ENCODE results near the gene IL24. TPM values are rescaled to one million over a fixed set of nuclear protein-coding genes. Genes with fewer than 3 reads are reported as not detected.

IL24 gene
- total RNA-seq, 1 experiment from 2014 or later: not detected

GRCh38 chr1:206953126-206953525 is 55.9 kb downstream of the IL24 start:
- no peak overlapping the region for H3K27ac ChIP-seq (ENCODE audit: low read depth, low read length)
- no peak overlapping the region for H3K4me3 ChIP-seq (replicated peaks in 1 of 2; ENCODE audit: low read depth in 1 of 2, low read length in 2 of 2)
- no peaks in the 10 kb centered on the region for H3K79me2 ChIP-seq (ENCODE audit: insufficient read depth, low read length)
- ChIA-PET RAD21 (ENCODE audit: low non-redundant PET in 1 of 2, low total read pairs in 2 of 2, uncharacterized antibody in 2 of 2, unreplicated experiment in 2 of 2) (no interaction called here), CTCF (no interaction called here), POLR2A (no interaction called here)
- no peaks in the 10 kb centered on the region for H3K9me2 ChIP-seq (ENCODE audit: insufficient read depth)
- H2AFZ ChIP-seq (ENCODE audit: low read depth, low read length, poor library complexity, severe bottlenecking): no peak overlapping the region
- no TSS peak for BruUV-seq (replicated peaks)
- H3K36me3 ChIP-seq (ENCODE audit: control insufficient read depth in 1 of 2, insufficient read depth in 2 of 2, low read length in 2 of 2): no peaks in the 10 kb centered on the region
- H3K9me3 ChIP-seq (ENCODE audit: control insufficient read depth in 1 of 2, insufficient read depth in 1 of 2, low read depth in 1 of 2, low read length in 2 of 2): no peaks in the 10 kb centered on the region
- DNase-seq (ENCODE audit: low read depth, low spot score) (no peak), ATAC-seq (no peak)
- H3K27me3 ChIP-seq (ENCODE audit: insufficient read depth, low read length): no peaks in the 10 kb centered on the region
- no peaks in the 10 kb centered on the region for H3K4me1 ChIP-seq (ENCODE audit: control insufficient read depth in 1 of 2, insufficient read depth in 2 of 2, low read length in 2 of 2)
- intact Hi-C loops (cut with micrococcal nuclease): no loop called here
- H3K9ac ChIP-seq (ENCODE audit: low read length): no peak overlapping the region
- TF ChIP-seq EGR1 (IDR thresholded peaks at IDR 0.05; ENCODE audit: low read depth) (no peak), REST (IDR thresholded peaks at IDR 0.05; ENCODE audit: low read depth) (no peak), ELF1 (IDR thresholded peaks at IDR 0.05; ENCODE audit: borderline replicate concordance, low read depth) (no peak), RAD21 (IDR thresholded peaks at IDR 0.05; ENCODE audit: low read depth) (no peak)
- no peaks in the 10 kb centered on the region for H4K20me1 ChIP-seq (ENCODE audit: insufficient read depth)
- H3K4me2 ChIP-seq (ENCODE audit: low read length): no peak overlapping the region

- Histone ChIP-seq H3K4me2 (ENCODE audit: low read length) (no peak overlapping the region), H3K9me3 (ENCODE audit: control insufficient read depth in 1 of 2, insufficient read depth in 1 of 2, low read depth in 1 of 2, low read length in 2 of 2) (no peaks in the 10 kb centered on the region), H3K27ac (ENCODE audit: low read depth, low read length) (no peak overlapping the region), H3K36me3 (ENCODE audit: control insufficient read depth in 1 of 2, insufficient read depth in 2 of 2, low read length in 2 of 2) (no peaks in the 10 kb centered on the region), H3K79me2 (ENCODE audit: insufficient read depth, low read length) (no peaks in the 10 kb centered on the region), H3K9me2 (ENCODE audit: insufficient read depth) (no peaks in the 10 kb centered on the region), H4K20me1 (ENCODE audit: insufficient read depth) (no peaks in the 10 kb centered on the region), H3K4me3 (replicated peaks in 1 of 2; ENCODE audit: low read depth in 1 of 2, low read length in 2 of 2) (no peak overlapping the region), H2AFZ (ENCODE audit: low read depth, low read length, poor library complexity, severe bottlenecking) (no peak overlapping the region), H3K9ac (ENCODE audit: low read length) (no peak overlapping the region), H3K4me1 (ENCODE audit: control insufficient read depth in 1 of 2, insufficient read depth in 2 of 2, low read length in 2 of 2) (no peaks in the 10 kb centered on the region), H3K27me3 (ENCODE audit: insufficient read depth, low read length) (no peaks in the 10 kb centered on the region)
- intact Hi-C loops (cut with micrococcal nuclease): no loop called here
- BruUV-seq (replicated peaks): no TSS peak
- DNase-seq (ENCODE audit: low read depth, low spot score) (no peak), ATAC-seq (no peak)
- ChIA-PET RAD21 (ENCODE audit: low non-redundant PET in 1 of 2, low total read pairs in 2 of 2, uncharacterized antibody in 2 of 2, unreplicated experiment in 2 of 2) (no interaction called here), CTCF (no interaction called here), POLR2A (no interaction called here)
- TF ChIP-seq RAD21 (IDR thresholded peaks at IDR 0.05; ENCODE audit: low read depth): no peak
- TF ChIP-seq FOSL1 (IDR thresholded peaks at IDR 0.05; ENCODE audit: low read depth): no peak
- no peak for TF ChIP-seq CEBPB (IDR thresholded peaks at IDR 0.05; ENCODE audit: low read depth)
- TF ChIP-seq SIN3A (IDR thresholded peaks at IDR 0.05; ENCODE audit: low read depth): no peak
- TF ChIP-seq YY1 (IDR thresholded peaks at IDR 0.05; ENCODE audit: extremely low read depth, insufficient replicate concordance, low read depth, low read length): no peak
- TF ChIP-seq POLR2A (IDR thresholded peaks at IDR 0.05; ENCODE audit: borderline replicate concordance, extremely low read depth, insufficient read depth, insufficient read length): no peak
- TF ChIP-seq TCF7L2 (IDR thresholded peaks at IDR 0.05; ENCODE audit: borderline replicate concordance, extremely low read depth, insufficient read depth, insufficient read length): no peak
- no peak for TF ChIP-seq ZBTB33 (IDR thresholded peaks at IDR 0.05; ENCODE audit: extremely low read depth, insufficient replicate concordance, low read length)
- TF ChIP-seq JUND (IDR thresholded peaks at IDR 0.05): no peak
- no peak for TF ChIP-seq SP1 (IDR thresholded peaks at IDR 0.05; ENCODE audit: low read depth)
- TF ChIP-seq MAX (IDR thresholded peaks at IDR 0.05): no peak
- no peak for TF ChIP-seq SRF (IDR thresholded peaks at IDR 0.05; ENCODE audit: low read depth)
- no peak for TF ChIP-seq ZFX (IDR thresholded peaks at IDR 0.05)
- no peak for TF ChIP-seq ELF1 (IDR thresholded peaks at IDR 0.05; ENCODE audit: borderline replicate concordance, low read depth)
Measured at GRCh38 chr1:206953626-206954025, 56.4 kb downstream of the IL24 start.
